Heart right ventricle (tissue), 16 donors: Measurements from ENCODE around the gene C21orf91. TPM values are rescaled to one million over a fixed set of nuclear protein-coding genes. Genes with fewer than 3 reads are reported as not detected.

Source experiments
- ATAC-seq, 8 donors: fragments of 200-7000 bp; cut with Tn5 transposase; one replicate each; pipeline ENCODE4 v1.9.1; 2020; ENCODE audit warnings: mild to moderate bottlenecking in 8 of 8, moderate library complexity in 8 of 8, moderate number of reproducible peaks in 1 of 8
- DNase-seq, 2 donors: peaks; one replicate each; pipeline ENCODE4 v3.0.0-alpha.2; 2020
- H3K27ac ChIP-seq, 10 donors: fragments of 200-600 bp; sonication (generic) in 2 of 10; one replicate each; pipeline versions ENCODE4 v1.5.0 to v1.8.0; 2020 to 2022; ENCODE audit warnings: mild to moderate bottlenecking in 3 of 10
- H3K27me3 ChIP-seq, 7 donors: fragments of 200-600 bp; one replicate each; pipeline ENCODE4 v1.8.0; 2021 to 2022; ENCODE audit warnings: mild to moderate bottlenecking in 2 of 7
- H3K36me3 ChIP-seq, 9 donors: fragments of 200-600 bp; sonication (generic) in 1 of 9; one replicate each; pipeline versions ENCODE4 v1.5.0 to v1.8.0; 2020 to 2022; ENCODE audit warnings: mild to moderate bottlenecking in 2 of 9
- H3K4me1 ChIP-seq, 9 donors: fragments of 200-600 bp; sonication (generic) in 1 of 9; one replicate each; pipeline versions ENCODE4 v1.5.0 to v1.8.0; 2020 to 2022; ENCODE audit warnings: mild to moderate bottlenecking in 4 of 9
- H3K4me3 ChIP-seq, 10 donors: fragments of 200-600 bp; sonication (generic) in 2 of 10; one replicate each; pipeline versions ENCODE4 v1.5.0 to v1.8.0; 2020 to 2022; ENCODE audit warnings: mild to moderate bottlenecking in 7 of 10, moderate library complexity in 2 of 10
- H3K9me3 ChIP-seq, 11 donors: fragments of 200-600 bp in 10 of 11; sonication (generic) in 2 of 11; one replicate each; pipeline versions ENCODE4 v1.5.0 to v1.8.0; 2013 to 2022; ENCODE audit warnings: mild to moderate bottlenecking in 2 of 11, control low read depth in 1 of 11, moderate library complexity in 1 of 11
- WGBS, 2 donors: extraction: QIAGEN DNeasy Blood & Tissue Kit; methylation state at CpG; one replicate each; pipeline ENCODE4 v1.1.7; 2013; ENCODE audit warnings: inconsistent platforms in 1 of 2; 5-methylcytosine and 5-hydroxymethylcytosine counted together
- intact Hi-C, 10 donors: fragments of 100-400 bp; cut with DNase I; formaldehyde crosslinking; loops; one replicate each; pipeline versions ENCODE4 v1.11.1 to v1.14.2; 2022
- polyA plus RNA-seq, 2 donors: library from polyadenylated mRNA; stranded (reverse); fragments of 200-250 nt; gene quantifications; one replicate each; pipeline ENCODE4 v1.2.3, GENCODE V29; 2013
- total RNA-seq, 10 donors: library from RNA; stranded (reverse); fragmentation: NEBNext Ultra II Directional in 3 of 10; extraction: Animal tissue kit (Norgen Biotek cat#: 25700) in 3 of 10; gene quantifications; one replicate each; pipeline versions ENCODE4 v1.2.1 to v1.2.4, GENCODE V29; 2021 to 2023
- TF ChIP-seq, protein P1 (sequence below), 9 donors: fragments of 200-600 bp; sonication (generic) in 2 of 9; IDR thresholded peaks; one replicate each; pipeline versions ENCODE4 v1.5.0 to v1.8.0; 2021 to 2022; ENCODE audit warnings: antibody characterized with exemption in 9 of 9, mild to moderate bottlenecking in 5 of 9, moderate library complexity in 1 of 9
- donor health status: Arrhythmogenic right ventricular cardiomyopathy.
- donor health status: ischemic (EF 13 %, LVEDD 7.1; RV severe dilation, severe dysfunction).
- donor health status: healthy with polysubstance abuse.
- donor health status: DM: no; HTN: yes; CAD: no.
- donor health status: DM: no; HTN: no; CAD: no.
- donor health status: ischemic (EF 25% LVEDD 6.9; RV normal size, moderate dysfunction).
- donor health status: ischemic (EF 25% LVEDD 5.7; RV mildly dilated, moderate dysfunction).
- donor health status: healthy.
- donor health status: DM: yes; HTN: yes; CAD: no.
- donor health status: Ischemic cardiomyopathy.
- donor health status: ischemic (EF 35%, LVEDD 5.7; RV mildly dilated, moderate dysfunction).
- donor health status: nonischemic (EF 11% LVEDD 7.7; RV severe dilation, severe dysfunction).
- donor health status: DM: yes; HTN: yes; CAD: no.
- donor health status: PGD.
- donor health status: ischemic (EF 29% LVEDD 5.4; RV normal size, mild dysfunction).
- donor health status: nonischemic (EF 23%, LVEDD 6.1; RV moderate dilation, normal function).

The C21orf91 gene
- total and polyA plus RNA-seq, 12 donors, result 2.3 to 18.9 (median 10.6) TPM

DNA sequence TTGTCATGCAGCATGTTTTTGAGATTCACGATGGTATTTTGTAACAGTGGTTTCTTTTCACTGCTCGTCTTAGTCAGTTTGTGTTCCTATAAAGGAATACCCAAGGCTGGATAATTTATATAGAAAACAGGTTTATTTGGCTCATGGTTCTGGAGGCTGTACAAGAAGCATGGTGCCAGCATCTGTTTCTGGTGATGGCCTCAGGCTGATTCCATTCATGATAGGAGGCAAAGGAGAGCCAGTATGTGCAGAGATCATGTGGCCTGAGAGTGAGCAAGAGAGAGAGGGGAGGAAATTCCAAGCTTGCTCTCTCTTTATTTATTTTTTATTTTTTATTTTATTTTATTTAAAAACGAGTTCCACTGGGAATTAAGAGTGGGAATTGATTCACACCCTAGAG lies 2.0 kb upstream of the C21orf91 start:
- H3K27me3 ChIP-seq, result no peaks in the 10 kb centered on the region
- intact Hi-C loops, result loop anchor here in 3 of 10 donors (5.0 to 10.0 kb wide), 3 partner anchors 84 to 136 kb away; no protein-coding TSS in a partner anchor
- DNase-seq, result no peak
- peaks cover 0 to 6% (median 0%) of the 10 kb centered on the region in 9 donors for H3K36me3 ChIP-seq
- H3K4me1 ChIP-seq, result peaks cover 0 to 29% (median 27%) of the 10 kb centered on the region in 9 donors
- WGBS, 2 donors, result 86 to 90% methylated on average over 3 of the region's 3 CpGs
- no peaks in the 10 kb centered on the region for H3K9me3 ChIP-seq
- H3K4me3 ChIP-seq, result no peak overlapping the region
- TF ChIP-seq, protein P1, sequence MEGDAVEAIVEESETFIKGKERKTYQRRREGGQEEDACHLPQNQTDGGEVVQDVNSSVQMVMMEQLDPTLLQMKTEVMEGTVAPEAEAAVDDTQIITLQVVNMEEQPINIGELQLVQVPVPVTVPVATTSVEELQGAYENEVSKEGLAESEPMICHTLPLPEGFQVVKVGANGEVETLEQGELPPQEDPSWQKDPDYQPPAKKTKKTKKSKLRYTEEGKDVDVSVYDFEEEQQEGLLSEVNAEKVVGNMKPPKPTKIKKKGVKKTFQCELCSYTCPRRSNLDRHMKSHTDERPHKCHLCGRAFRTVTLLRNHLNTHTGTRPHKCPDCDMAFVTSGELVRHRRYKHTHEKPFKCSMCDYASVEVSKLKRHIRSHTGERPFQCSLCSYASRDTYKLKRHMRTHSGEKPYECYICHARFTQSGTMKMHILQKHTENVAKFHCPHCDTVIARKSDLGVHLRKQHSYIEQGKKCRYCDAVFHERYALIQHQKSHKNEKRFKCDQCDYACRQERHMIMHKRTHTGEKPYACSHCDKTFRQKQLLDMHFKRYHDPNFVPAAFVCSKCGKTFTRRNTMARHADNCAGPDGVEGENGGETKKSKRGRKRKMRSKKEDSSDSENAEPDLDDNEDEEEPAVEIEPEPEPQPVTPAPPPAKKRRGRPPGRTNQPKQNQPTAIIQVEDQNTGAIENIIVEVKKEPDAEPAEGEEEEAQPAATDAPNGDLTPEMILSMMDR (IDR thresholded peaks at IDR 0.05), result no peak
- ATAC-seq, result no peak
- no peak overlapping the region for H3K27ac ChIP-seq

DNA sequence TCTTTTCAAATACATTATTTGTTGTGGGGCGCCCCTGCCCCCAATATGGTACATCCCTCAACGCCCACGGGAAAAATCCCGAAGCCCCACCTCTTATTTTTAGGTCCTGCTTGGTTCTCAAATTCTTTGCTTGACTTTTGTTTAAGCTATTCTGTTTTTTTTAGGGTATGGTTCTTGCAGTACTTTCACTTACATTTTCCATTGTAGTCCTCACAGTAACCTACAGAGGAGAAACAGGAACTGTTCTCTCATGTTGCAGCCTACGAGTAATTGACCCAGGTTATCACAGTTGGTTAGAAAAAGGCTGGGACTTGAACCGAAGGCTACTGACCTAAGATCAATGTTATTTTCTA lies 697 bp upstream of the C21orf91 start:
- intact Hi-C loops, result loop anchor here in 4 of 10 donors (1.0 to 10.0 kb wide), 8 partner anchors 78 to 205 kb away; partner anchors contain the start of gene BTG3 (in 2 of the 4)
- Histone ChIP-seq H3K27me3 (no peaks in the 10 kb centered on the region), H3K36me3 (peaks cover 0 to 19% (median 0%) of the 10 kb centered on the region in 9 donors), H3K9me3 (no peaks in the 10 kb centered on the region), H3K4me3 (peak overlapping the region; percentile 81 to 98 (median 90)), H3K27ac (peak overlapping the region; percentile 86 to 97 (median 92)), H3K4me1 (peaks cover 0 to 34% (median 30%) of the 10 kb centered on the region in 9 donors)
- WGBS, 2 donors, result 1 to 2% methylated on average over 6 of the region's 6 CpGs
- TF ChIP-seq, protein P1 (IDR thresholded peaks at IDR 0.05), result no peak
- ATAC-seq (peak; percentile 27 to 70 (median 54)), DNase-seq (no peak)

DNA sequence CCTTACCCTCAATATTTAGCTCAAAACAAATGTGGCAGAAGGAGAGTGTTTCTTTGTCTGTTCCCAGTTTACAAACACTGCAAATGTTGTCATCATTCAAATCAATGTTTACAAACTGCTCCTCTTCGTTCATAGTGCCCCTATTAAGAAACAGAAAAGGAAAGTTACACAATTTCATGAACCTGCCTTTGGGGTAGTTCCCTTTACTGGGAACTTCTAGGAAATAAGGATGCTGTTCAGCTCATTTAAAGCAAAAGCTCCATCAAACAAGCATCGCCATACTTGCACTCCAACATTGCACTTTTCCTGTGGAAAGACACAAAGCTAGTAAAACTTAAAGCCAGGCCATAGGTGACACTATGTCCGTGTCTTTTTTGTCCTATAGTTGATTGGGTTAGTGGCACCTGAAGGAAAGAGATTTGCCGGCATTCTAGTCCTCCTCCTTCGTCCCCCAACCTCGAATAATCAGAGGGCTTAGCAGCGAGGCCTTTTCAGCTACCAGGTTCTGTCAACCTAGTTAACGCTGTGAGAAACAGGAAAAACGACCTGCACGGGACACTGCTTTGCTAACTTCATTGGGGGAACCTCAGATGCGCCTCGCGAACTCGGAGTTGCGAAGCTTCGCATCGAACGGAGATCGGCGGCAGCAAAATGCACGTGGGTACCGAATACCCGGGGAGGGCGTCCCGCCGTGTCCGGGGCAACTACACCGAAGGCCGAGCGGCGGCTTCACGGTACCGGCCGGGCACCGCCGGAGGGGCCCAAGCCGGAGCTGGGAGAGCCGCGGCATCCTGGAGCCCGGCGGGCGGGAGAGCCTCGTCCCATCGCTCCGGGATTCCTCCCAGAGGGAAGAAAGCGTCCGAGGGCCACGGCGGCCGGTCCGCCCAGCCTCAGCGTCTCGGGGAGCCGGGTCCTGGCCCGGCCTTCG lies 706 bp downstream of the C21orf91 start:
- peaks cover 0 to 47% (median 37%) of the 10 kb centered on the region in 9 donors for H3K4me1 ChIP-seq
- H3K27me3 ChIP-seq, result no peaks in the 10 kb centered on the region
- ATAC-seq (peak; percentile 9 to 75 (median 36)), DNase-seq (peak; percentile 22 to 43)
- 1% methylated on average over 54 to 56 of the region's 56 CpGs for WGBS, 2 donors
- peak overlapping the region; percentile 81 to 98 (median 90) for H3K4me3 ChIP-seq
- TF ChIP-seq, protein P1 (IDR thresholded peaks at IDR 0.05), result no peak
- intact Hi-C loops, result loop anchor here in 4 of 10 donors (1.0 to 10.0 kb wide), 6 partner anchors 80 to 204 kb away; partner anchors contain the start of gene BTG3 (in 2 of the 4)
- H3K9me3 ChIP-seq, result no peaks in the 10 kb centered on the region
- H3K27ac ChIP-seq, result peak overlapping the region; percentile 86 to 97 (median 92)
- peaks cover 0 to 33% (median 0%) of the 10 kb centered on the region in 9 donors for H3K36me3 ChIP-seq

DNA sequence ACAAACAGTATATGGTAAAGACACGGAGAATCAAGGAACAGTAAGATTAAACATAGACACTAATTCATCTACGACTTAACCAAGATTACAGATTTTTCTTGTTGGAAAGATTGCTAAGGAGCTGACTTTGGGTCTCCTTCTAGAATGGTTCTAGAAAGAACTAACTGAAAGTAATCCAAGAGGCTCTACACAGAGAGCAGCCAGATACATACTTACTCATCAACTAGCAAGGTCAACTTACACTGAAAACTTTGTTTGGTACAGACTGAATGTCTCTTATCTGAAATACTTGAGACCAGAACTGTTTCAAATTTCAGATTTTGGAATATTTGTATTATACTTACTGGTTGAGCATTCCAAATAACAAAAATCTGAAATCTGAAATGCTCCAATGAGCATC lies 5.8 kb downstream of the C21orf91 start:
- ATAC-seq (no peak), DNase-seq (no peak)
- Histone ChIP-seq H3K4me3 (no peak overlapping the region), H3K4me1 (peaks cover 0 to 49% (median 32%) of the 10 kb centered on the region in 9 donors), H3K27ac (no peak overlapping the region), H3K27me3 (no peaks in the 10 kb centered on the region), H3K9me3 (peaks cover 0 to 14% (median 3%) of the 10 kb centered on the region in 11 donors), H3K36me3 (peaks cover 0 to 83% (median 14%) of the 10 kb centered on the region in 9 donors)
- TF ChIP-seq, protein P1 (IDR thresholded peaks at IDR 0.05), result no peak
- intact Hi-C loops, result loop anchor here in 3 of 10 donors (10.0 kb wide), 3 partner anchors 111 to 199 kb away; partner anchors contain the start of gene BTG3 (in 2 of the 3)
- WGBS, 2 donors, result 96% methylated on average over 2 of the region's 2 CpGs
